ENCODE measurements around the gene HSPA12B. TPM values are rescaled to one million over a fixed set of nuclear protein-coding genes. Genes with fewer than 3 reads are reported as not detected.

The HSPA12B gene
- total RNA-seq, 1 donor from 2014 or later, result 16.7 TPM

- DNase-seq, result no peak
Observed at GRCh38 chr20:3705491-3705969, 27.0 kb upstream of the HSPA12B start.

GRCh38 chr20:3705970-3706739 lies 26.3 kb upstream of the HSPA12B start:
- DNase-seq, result no peak

DNA sequence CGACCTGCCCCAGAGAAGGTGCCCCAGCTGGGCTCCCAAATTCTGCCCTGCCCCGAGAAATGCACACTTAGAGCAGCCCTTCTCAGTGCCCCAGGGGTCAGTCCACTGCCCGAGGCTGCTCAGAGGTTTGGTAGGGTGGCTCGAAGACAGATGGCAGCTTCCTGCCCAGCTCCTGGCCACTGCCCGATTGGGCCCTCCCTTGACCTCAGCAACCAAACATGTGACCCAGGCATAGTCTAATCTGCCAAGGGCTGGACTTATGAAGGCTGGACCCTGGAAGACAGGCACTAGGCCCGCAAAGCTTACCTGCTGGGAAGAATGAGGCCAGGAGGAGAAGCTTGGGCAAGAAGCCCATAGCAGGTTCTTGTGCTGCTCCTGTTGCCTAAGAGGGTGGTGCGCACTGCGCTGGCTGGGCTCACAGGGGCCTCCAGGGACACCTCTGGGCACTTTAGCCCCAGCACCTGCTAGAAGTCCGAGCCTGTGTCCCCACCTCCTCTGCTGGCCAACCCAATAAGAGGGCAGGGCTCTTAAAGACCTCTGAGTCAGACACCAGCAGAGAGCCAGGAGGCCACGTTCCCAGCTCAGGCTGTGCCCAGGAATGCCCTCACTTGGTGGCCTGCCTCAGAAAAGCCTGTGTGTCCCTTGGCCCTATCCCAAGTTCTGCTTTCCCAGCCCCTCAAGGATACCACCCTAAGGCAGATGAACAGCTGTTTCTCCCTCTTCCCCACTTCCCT lies 25.5 kb upstream of the HSPA12B start:
- no peak for DNase-seq

GRCh38 chr20:3707508-3707899 lies 25.0 kb upstream of the HSPA12B start:
- no peak for DNase-seq

DNA sequence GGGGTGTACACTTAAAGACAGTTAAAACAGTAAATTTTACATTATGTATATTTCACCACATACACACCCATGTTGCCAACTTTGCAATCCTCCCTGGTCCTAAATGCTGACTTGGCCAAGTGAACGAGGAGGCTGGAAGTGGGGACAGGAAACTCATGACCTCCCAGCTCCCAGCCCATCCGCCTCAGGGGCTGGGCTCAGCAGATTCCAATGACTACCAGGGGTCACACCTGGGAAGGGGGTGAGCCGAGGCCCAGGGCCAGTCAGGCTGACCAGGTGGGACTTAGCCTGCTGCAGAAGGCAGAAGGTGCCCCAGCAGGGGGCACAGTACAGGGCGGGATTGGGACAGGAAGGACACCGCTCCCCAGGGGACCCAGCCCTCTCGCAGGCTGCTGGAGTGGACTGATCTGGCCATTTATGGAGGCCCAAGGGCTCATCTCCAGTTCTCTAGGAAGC lies 22.4 kb upstream of the HSPA12B start:
- no peak for DNase-seq

DNA sequence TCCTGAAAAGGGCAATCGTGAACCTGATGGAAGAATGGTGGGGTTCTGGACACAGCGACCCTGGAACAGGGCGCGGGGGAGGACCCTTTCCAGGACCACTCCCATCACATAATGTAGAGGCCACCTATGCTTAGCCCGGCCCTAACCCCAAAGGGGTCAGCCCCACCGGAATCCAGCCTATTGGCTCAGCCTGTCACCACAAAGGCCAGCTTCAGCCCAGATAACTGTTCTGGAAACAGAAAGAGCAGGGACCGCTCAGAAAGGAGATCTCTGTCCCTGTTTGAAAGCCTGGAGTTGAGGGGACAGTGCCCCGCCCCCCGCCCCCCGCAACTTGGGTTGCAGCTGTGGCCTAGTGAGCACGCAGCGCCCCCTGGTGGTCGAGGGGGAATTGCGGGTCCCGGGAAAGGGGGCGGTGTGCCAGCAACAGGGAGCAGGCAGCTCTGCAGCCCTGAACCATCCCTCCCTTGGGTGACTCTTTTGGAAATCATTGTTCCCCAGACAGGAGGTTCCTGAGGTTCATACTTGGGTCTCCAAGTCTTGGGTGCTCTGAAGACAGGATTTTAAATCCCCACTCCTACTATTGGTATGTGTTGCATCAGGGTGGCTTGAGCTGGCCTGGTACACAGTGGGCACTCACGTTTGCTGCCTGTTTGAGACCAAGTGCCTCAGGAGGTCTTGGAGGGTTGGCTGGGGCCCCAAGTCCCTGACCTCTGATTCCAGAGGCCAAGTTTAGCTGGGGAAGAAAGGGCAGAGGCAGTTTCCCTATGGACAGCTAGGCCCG lies 21.6 kb upstream of the HSPA12B start:
- peak; percentile 75 for DNase-seq

DNA sequence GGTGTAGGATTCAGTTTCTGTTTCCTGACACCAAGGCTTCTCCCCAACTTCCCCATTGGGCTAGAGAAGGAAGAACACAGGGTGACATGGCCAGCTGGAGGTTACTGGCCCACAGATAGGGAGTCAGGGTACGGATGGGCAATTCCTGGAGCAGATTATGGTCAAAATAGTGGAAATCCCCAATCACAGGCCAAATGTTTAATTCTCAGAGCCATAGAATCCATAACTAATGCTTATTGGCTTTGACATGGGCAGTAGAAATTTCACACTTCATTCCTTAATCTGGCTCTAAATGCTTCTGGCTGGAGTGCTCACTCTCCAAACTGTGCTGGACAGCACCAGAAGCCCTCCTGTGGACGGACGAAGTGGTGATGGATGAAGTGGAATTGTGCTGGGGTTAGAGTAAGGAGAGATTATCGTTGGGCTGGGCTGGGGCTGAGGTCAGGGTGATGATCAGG lies 21.0 kb upstream of the HSPA12B start:
- DNase-seq, result no peak

- DNase-seq, result no peak
Observed at GRCh38 chr20:3712279-3712873, 20.1 kb upstream of the HSPA12B start, which contains the start of gene SIGLEC1. Gene SIGLEC1, minus strand, starts transcription at chr20:3712600. Its CDS starts 5,472 bp downstream, at chr20:3707128.

DNA sequence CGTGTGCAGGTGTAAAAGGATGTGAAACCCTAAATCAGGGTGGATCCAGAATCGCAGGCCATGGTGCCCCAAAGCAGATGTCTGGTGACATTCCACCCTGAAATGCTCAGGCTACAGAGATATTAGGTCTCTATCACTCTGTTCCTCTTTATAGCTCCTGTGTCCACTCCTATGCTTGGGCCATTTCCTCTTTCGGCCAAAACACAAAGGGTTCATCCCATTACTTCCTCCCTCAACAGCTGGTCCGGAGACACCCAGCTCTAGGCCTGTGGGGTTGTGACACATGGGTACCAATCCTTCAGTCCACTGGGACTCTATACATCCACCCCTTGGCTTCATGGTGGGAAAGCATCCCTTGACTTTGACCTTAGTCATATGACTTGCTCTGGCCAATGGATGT lies 18.4 kb upstream of the HSPA12B start:
- DNase-seq, result no peak

DNA sequence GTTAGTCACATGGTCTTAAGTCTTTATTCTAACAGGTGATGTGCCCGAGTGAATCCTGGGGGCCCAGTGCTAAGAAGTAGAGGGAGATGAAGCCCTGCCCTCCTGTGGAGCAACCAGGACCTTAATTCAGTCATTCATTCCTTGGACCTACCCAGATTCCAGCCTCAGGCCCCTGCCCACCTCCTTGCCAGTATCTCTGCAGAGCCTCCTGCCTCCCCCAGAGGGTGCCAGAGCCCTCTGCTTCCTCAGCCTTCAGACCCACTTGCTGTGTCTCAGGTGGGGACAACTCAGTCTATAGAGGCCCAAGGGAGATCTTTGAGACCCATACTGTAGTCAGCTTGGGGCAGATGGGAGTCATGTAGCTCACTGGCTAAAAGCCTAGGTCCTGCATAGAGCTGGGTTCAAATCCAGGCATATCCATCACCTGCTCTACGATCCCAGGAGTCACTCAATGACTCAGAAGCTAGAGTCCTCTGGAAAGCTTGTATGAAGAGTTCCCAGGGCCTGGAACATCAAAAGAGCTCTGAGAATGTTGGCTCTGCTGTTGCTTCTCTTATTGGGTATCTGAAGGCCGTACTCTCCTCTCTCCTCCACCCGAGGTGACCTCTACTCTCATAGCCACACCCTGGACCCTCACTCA lies 16.2 kb upstream of the HSPA12B start:
- DNase-seq, result peak; percentile 80

- peak; percentile 50 for DNase-seq
Observed at GRCh38 chr20:3719046-3719445, 13.4 kb upstream of the HSPA12B start.

DNA sequence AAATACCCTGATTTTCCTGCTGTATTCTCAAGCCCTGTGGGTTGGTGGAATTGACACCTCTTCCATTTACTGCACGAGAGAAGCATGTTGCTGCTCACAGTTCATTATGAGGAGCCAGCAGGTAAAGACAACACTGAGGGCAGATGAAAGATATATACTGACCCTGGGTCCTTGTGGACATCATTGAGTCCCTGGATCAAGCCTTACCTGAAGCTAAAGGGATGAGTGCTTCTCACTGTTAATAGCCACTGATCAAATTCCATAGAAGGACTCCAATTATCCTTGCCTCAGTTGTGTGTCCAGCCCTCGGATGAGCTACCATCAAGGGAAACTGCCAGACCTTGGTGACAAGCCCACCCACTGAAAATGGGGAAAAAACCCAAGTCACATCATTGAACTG lies 12.4 kb upstream of the HSPA12B start:
- DNase-seq, result no peak

DNA sequence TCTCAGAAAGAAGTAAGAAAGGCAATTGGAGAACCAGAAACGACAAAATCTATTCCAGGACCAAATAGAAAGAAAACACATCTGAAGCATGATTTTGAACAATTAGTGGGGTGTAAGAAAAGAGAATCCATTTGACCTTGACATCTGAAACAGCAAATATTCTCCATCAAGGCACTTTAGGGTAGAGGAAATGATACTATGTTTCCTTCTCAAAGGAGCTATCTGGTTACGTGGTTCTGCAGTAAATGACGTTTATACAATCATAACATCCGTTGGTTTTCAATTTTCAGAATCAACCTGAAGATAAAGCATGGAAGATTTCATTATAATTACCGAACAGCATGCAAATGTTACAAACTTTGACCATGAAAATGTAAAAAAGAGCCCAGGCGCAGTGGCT lies 11.9 kb upstream of the HSPA12B start:
- DNase-seq, result no peak

DNA sequence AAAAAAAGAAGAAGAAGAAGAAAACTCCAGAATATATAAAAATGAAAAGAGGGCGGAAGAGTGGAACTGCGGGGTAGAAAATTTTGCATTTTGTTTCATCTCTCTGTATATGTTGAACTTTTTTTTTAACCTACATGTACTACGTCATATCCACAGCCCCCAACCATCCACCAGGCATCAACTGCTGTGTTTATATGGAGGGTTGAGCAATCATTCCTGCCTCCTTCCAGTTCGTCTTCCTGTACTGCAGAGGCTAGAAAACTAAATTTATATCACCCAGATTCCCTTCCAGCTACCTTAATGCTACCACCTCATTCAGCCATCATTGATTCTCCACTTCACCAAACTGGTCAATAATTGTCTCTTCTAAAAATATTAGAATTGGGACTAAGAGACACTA lies 10.6 kb upstream of the HSPA12B start:
- DNase-seq, result no peak

- DNase-seq, result no peak
Observed at GRCh38 chr20:3723284-3723683, 9.2 kb upstream of the HSPA12B start.

DNA sequence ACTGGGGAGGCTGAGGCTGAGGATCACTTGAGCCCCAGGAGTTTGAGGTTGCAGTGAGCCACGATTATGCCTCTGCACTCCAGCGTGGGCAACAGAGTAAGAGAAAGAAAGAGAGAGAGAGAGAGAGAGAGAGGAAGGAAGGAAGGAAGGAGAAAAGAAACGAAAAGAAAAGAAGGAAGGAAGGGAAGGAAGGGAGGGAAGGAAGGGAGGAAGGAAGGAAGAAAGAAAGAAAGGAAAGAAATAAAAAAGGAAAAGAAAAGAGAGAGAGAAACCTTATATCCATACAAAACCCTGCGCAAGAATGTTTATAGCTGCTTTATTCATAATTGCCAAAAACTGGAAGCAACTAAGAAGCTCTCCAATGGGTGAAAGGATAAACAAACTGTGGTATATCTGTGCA lies 8.1 kb upstream of the HSPA12B start:
- no peak for DNase-seq

- DNase-seq, result no peak
Observed at GRCh38 chr20:3727401-3728021, 5.0 kb upstream of the HSPA12B start.

GRCh38 chr20:3728354-3728753 lies 4.1 kb upstream of the HSPA12B start:
- no peak for DNase-seq

DNA sequence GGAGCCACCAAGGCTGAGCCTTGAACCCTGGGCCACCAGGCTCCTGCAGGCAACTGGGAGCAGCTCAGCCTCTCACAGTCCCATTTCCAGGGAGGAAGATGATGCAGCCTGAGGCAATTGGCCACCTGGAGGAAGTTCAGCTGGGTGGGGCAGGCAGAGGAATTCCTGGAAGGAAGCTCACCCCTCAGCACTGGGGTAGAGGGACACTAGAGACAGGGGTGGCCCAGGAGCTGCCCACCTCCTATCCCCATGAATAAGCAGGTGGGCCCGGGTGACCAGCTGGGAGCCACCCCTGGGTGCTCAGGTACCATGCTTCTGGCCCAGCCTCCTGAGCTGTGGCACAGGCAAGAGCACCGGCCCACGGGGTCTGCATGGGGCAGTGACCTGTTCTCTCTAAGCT lies 3.6 kb upstream of the HSPA12B start:
- no peak for DNase-seq

GRCh38 chr20:3729378-3729777 lies 3.1 kb upstream of the HSPA12B start:
- DNase-seq, result no peak

- DNase-seq, result no peak
Observed at GRCh38 chr20:3729811-3730540, 2.5 kb upstream of the HSPA12B start.
